Bronchial epithelial cell (primary cell): Measurements from ENCODE around the gene MRPL3. TPM values are rescaled to one million over a fixed set of nuclear protein-coding genes. Genes with fewer than 3 reads are reported as not detected.

Source experiments
- DNase-seq: peaks from one replicate; pipeline ENCODE4 v3.0.0-alpha.2; 2010; ENCODE audit warnings: low read depth
- FAIRE-seq: peaks from 2 replicates; lab custom pipeline; 2011; peaks lifted over from hg19 to GRCh38; lab: Jason Lieb, UNC
- H3K27me3 ChIP-seq: 2 replicates; pipeline ENCODE4 v1.5.1; 2011; ENCODE audit warnings: low read length; ENCODE audit not compliant: control insufficient read depth, insufficient read depth
- H3K36me3 ChIP-seq: 2 replicates; pipeline ENCODE4 v1.5.1; 2011; ENCODE audit warnings: low read length; ENCODE audit not compliant: control insufficient read depth, insufficient read depth
- H3K4me3 ChIP-seq: 2 replicates; pipeline ENCODE4 v1.5.1; 2011; ENCODE audit warnings: mild to moderate bottlenecking, low read depth, low read length, control low read depth
- total RNA-seq: library from RNA; depleted of rRNA; stranded (reverse); fragments of >200 nt; gene quantifications from 2 replicates; pipeline ENCODE4 v1.2.1, GENCODE V29; 2014
- TF ChIP-seq, protein P1 (sequence below): IDR thresholded peaks from 2 replicates; pipeline ENCODE4 v1.5.1; 2011; ENCODE audit warnings: mild to moderate bottlenecking, moderate library complexity, low read length, control low read depth, inconsistent platforms; ENCODE audit not compliant: insufficient read depth, severe bottlenecking

MRPL3 gene
- total RNA-seq, 1 donor from 2014 or later = 119 TPM

- Histone ChIP-seq H3K36me3 (no peaks in the 10 kb centered on the region), H3K27me3 (no peaks in the 10 kb centered on the region), H3K4me3 (no peak overlapping the region)
- DNase-seq (peak; percentile 85), FAIRE-seq (no peak)
- TF ChIP-seq, protein P1, sequence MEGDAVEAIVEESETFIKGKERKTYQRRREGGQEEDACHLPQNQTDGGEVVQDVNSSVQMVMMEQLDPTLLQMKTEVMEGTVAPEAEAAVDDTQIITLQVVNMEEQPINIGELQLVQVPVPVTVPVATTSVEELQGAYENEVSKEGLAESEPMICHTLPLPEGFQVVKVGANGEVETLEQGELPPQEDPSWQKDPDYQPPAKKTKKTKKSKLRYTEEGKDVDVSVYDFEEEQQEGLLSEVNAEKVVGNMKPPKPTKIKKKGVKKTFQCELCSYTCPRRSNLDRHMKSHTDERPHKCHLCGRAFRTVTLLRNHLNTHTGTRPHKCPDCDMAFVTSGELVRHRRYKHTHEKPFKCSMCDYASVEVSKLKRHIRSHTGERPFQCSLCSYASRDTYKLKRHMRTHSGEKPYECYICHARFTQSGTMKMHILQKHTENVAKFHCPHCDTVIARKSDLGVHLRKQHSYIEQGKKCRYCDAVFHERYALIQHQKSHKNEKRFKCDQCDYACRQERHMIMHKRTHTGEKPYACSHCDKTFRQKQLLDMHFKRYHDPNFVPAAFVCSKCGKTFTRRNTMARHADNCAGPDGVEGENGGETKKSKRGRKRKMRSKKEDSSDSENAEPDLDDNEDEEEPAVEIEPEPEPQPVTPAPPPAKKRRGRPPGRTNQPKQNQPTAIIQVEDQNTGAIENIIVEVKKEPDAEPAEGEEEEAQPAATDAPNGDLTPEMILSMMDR = no peak
Measured at GRCh38 chr3:131454501-131454900, 48.3 kb downstream of the MRPL3 start.

DNA sequence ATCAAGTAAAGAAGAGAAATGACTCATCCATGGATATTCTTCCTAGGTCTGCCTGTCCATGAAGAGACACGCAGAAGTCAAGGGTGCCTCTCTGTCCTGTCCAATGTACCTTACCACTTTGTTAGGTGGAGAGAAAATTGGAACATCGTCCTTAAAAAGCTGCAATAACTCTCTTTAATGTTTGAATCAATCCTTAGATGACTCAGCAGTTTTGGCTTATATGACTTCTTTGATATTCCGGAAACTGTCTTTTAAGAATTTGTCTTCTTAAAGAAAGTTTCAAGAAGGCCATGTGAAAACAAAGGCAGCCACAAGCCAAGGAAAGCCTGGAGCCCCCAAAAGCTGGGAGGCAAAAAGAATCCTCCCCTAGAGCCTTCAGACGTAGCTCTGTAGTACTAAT is 49.2 kb downstream of the MRPL3 start:
- Histone ChIP-seq H3K4me3 (no peak overlapping the region), H3K36me3 (no peaks in the 10 kb centered on the region), H3K27me3 (no peaks in the 10 kb centered on the region)
- DNase-seq = no peak
- TF ChIP-seq, protein P1 = no peak
- no peak for FAIRE-seq

GRCh38 chr3:131447349-131447748 is 55.4 kb downstream of the MRPL3 start:
- H3K36me3 ChIP-seq = no peaks in the 10 kb centered on the region
- H3K4me3 ChIP-seq = no peak overlapping the region
- FAIRE-seq (no peak), DNase-seq (no peak)
- no peaks in the 10 kb centered on the region for H3K27me3 ChIP-seq
- TF ChIP-seq, protein P1 = no peak

- Histone ChIP-seq H3K4me3 (no peak overlapping the region), H3K36me3 (no peaks in the 10 kb centered on the region), H3K27me3 (no peaks in the 10 kb centered on the region)
- FAIRE-seq (no peak), DNase-seq (no peak)
- TF ChIP-seq, protein P1 = no peak
Measured at GRCh38 chr3:131444180-131444579, 58.6 kb downstream of the MRPL3 start.

- H3K27me3 ChIP-seq = no peaks in the 10 kb centered on the region
- no peak overlapping the region for H3K4me3 ChIP-seq
- no peaks in the 10 kb centered on the region for H3K36me3 ChIP-seq
- no peak for FAIRE-seq
- no peak for DNase-seq
- TF ChIP-seq, protein P1 = no peak
Measured at GRCh38 chr3:131439084-131439483, 63.7 kb downstream of the MRPL3 start.

DNA sequence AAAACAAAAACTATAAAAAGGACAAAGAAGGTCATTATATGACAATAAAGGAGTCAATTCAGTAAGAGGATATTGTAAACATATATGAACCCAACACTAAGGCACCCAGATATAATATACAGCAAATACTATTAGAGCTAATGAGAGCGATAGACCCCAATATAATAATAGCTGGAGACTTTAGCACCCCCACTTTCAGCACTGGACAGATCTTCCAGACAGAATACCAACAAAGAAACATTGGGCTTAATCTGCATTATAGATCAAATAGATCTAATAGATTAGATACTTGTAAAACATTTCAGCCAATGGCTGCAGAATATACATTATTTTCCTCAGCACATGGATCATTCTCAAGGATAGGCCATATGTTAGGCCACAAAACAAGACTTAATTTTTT is 67.8 kb downstream of the MRPL3 start:
- TF ChIP-seq, protein P1 = no peak
- H3K4me3 ChIP-seq = no peak overlapping the region

More for the DNA sequence above, 67.8 kb downstream of the MRPL3 start:
- Histone ChIP-seq H3K27me3 (no peaks in the 10 kb centered on the region), H3K36me3 (no peaks in the 10 kb centered on the region)
- FAIRE-seq = no peak
- DNase-seq = no peak
